LHCN-M2 (cell line): ENCODE data around the gene KCTD3. TPM values are rescaled to one million over a fixed set of nuclear protein-coding genes. Genes with fewer than 3 reads are reported as not detected.

Experiments
- DNase-seq: peaks from one replicate; pipeline ENCODE4 v3.0.0-alpha.2; 2012; ENCODE audit warnings: low read depth
- total RNA-seq: library from RNA; depleted of rRNA; stranded (reverse); fragments of >200 nt; gene quantifications from 2 replicates; pipeline ENCODE4 v1.2.3, GENCODE V29; 2014

The KCTD3 gene
- total RNA-seq, 1 experiment from 2014 or later = 42.1 TPM

DNA sequence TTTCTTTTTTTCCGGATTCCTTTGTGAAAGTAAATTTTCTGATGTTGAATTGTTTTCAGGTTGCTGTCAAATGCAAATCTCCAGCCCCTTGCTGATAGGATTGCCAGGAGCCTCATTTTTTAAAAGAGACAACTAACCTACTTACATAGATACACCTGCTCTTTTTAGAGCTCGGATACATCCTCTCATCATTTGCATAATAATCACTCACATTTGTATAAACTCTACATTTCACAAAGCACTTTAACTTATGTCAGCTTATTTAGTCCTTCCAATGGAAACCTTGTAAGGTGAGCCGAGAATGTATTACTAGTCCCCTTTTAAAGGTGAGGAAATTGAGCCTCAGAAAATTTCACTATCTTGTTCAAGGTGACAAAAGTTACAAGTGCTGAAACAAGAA is 84.8 kb downstream of the KCTD3 start:
- DNase-seq = no peak

DNA sequence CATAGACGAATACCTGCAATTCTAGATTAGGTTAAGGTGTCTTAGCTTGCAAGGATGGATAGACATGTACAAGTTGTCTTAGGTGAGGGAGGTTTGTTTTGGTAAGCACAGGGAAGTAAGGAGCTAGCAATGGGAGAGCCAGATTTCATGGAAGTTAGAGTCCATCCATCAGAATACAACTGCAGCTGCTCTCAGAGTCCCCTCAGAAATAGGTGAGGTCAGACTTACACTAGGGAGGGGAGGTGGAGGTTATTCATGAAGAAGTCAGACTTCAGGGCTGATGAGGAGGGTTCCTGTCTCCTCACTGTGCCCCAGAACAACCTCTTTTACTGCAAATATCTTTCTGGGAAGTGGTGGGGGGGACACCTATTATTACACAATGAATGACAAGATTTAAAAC is 85.3 kb downstream of the KCTD3 start:
- no peak for DNase-seq

DNA sequence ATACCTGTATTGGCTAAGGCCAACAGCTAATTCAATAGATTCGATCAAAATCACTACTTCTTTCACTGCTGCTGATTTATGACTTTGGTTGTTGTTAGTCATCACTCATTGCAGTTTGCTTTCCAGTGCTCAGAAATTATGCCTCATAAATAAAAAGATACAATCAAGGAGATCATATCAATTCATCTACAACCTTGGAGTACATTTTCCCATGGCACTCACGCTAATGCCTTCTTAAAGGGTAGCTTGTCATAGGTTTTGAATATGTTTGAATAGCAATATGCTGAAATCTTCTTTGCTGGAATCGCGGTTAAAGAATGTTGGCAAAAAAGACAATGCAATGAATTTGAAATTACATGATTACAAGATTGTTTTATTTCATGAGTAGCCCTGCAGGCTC is 89.9 kb downstream of the KCTD3 start:
- DNase-seq = no peak

DNA sequence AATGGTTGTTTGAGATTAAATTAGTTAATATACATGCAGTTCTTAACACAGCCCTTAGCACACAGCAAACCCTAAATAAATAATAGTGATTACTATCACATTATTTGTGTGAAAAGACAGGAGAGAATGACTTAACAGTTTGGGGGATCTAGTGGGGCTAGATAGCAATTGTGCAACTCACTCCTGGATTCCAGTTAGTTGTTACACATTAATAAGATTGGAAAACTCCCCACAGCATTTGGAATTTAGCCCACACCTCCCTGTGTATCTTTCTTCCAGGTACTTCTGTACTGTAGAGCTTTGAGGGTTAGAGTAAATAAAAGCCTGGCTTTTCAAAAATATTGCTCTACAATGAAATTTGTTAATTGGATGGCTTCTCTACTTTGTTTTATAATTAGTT is 93.2 kb downstream of the KCTD3 start:
- DNase-seq = no peak

DNA sequence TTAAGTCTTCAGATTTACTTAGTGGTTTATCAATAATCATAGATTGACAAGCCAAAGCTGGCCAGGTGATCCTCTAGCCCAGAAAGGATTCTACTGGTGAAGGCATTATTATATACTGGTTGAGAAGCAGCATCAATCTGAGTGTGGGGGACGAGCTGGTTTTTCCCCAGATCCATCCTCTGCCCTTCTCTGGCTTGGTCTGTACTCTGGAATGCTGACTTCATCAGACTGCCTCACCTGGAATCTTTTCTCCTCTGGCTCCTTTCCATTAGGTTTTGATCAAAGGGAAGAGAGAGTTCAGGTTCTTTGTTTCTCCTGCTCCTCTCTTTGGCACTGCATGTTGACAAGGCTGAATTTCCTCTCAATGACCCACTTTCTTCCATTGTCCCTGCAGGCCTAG is 93.9 kb downstream of the KCTD3 start:
- no peak for DNase-seq

DNA sequence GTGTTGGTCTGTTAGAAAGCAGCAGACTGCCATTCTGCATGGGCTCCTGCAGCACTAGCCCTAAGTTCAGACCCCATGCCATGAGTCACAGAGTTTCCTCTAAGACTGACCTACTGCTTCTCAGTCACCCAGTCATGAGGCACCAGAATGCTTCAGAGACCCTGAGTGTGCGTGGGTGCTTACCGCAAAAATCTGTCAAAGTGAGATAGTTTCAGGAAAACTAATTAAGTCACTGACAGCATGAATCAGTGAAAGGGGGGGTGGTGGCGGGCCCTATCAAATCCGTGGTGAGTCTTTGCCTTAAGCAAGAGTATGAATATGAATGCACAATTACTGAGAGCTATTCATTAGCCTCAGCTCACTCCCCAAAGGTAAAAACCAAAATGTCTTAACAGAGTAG is 98.1 kb downstream of the KCTD3 start:
- peak; percentile 18 for DNase-seq

DNA sequence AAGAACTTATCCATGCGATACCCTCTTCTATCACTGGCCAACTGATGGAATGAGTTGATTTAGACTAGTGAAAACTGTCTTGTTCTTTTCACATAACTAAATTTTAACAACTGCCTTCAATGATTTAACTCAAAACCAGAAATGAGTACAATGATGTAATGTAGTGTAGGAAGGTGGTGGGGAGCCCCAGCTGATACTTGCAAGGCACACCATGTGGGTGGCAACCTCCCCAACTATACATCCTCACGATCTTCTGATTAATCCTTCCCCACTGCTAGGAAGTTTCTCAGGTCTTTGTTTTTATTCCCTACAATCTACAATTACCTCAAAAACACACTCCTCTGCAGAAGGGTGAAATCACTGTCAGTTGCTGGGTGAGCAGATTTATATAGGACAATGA is 100.7 kb downstream of the KCTD3 start:
- no peak for DNase-seq

DNA sequence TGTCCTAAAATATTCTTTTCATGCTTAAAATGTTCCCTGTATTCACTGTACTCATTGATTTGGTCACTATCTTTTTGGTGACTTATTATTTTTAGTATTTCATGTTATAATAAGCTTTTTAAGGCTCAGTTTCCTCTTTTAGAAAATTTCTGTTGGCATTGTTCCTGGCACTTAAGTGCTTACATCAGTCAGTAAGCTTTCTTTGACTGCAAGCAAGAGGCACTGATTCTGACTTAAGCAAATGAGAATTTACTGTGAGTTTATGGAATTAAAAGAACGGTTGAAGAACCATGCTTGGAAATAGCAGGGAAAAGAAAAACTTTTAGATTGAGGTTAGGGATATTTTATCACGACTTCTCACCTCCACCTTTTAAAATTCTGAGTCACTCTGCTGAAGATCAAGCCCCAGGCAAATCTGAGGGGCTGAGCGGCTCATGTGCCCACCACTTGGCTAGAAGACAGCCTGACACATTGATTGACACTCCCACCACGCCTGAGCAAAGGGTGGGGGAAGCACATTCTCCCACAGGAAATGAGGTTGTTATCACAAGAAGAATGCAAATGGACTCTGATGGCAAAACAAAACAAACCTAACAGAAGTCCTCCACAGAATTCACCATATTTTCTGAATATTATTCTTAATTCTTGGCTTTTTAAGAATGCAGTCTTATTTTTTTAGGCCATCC is 102.8 kb downstream of the KCTD3 start:
- DNase-seq = no peak
